ENCODE results near the gene SGK2.
"Not testable (repeated sequence)": the region's sequence is repeated elsewhere in the genome, so short reads cannot be mapped to it uniquely, and the experiment has no call there.

SGK2 gene

DNA sequence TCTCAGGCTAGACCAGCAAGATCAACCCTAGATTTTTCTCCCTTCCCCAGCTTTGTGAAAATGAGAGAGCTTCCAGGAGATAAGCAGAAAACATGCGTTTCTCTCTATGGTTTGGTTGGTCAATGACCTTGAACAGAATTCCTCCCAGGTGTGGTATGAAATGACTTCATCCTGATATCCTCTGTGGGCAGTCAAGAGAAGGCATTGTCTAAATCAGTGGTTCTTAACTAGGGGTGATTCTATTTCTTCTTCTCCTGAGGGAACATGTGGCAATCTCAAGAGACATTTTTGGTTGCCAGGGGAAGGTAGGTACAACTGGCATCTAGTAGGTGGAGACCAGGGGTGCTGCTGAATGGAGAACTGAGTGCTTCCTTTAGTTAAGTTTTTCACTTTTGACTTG, 44.3 kb downstream of the SGK2 start:
- no peak for DNase-seq

DNA sequence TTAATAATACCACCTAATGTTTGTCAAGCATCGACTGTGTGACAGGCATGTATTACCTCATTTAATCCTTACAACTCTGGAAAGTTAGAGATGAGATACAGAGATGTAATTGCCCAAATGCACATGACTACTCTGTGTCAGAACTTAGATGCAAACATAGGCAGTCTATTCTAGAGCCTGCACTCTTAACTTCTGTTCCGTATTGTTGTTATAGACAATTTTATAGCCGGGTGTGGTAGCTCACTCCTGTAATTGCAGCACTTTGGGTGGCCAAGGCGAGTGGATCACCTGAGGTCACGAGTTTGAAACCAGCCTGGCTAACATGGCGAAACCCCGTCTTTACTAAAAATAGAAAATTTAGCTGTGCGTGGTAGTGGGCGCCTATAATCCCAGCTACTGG, 46.9 kb downstream of the SGK2 start:
- no peak for DNase-seq

DNA sequence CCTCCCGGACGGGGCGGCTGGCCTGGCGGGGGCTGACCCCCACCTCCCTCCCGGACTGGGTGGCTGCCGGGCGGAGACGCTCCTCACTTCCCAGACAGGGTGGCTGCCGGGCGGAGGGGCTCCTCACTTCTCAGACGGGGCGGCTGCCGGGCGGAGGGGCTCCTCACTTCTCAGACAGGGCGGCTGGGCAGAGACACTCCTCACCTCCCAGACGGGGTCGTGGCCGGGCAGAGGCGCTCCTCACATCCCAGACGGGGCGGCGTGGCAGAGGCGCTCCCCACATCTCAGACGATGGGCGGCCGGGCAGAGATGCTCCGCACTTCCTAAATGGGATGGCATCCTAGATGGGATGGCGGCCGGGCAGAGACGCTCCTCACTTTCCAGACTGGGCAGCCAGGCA, 48.5 kb downstream of the SGK2 start:
- not testable (repeated sequence) for DNase-seq

DNA sequence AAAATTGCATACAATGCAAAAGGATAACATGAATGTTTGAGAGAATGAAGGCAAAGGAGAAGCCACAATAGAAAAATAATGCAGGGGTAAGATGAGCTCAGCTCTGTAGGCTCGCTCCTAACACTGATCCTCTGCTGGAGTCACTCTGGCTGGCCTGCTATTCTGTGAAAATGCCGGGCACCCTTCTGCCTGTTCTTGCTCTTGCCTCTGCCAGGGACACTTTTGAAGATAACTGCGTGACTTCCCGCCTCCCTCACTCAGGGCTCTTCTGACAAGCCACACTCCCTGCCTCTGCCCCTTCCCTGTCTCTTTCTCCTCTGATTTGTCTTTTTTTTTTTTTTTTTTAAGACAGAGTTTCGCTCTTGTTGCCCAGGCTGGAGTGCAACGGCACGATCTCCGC, 72.8 kb downstream of the SGK2 start:
- DNase-seq, result no peak

All from fibroblast of upper back skin (primary cell).